ENCODE results near the gene HERPUD1.
"Not testable (repeated sequence)": the region's sequence is repeated elsewhere in the genome, so short reads cannot be mapped to it uniquely, and the experiment has no call there.

Gene HERPUD1

GRCh38 chr16:56981729-56982271 is 49.9 kb downstream of the HERPUD1 start:
- no peak for DNase-seq (ENCODE audit: low read depth)
- H3K4me3 ChIP-seq (ENCODE audit: low read depth, low read length), result no peak overlapping the region
- TF ChIP-seq, protein P1, sequence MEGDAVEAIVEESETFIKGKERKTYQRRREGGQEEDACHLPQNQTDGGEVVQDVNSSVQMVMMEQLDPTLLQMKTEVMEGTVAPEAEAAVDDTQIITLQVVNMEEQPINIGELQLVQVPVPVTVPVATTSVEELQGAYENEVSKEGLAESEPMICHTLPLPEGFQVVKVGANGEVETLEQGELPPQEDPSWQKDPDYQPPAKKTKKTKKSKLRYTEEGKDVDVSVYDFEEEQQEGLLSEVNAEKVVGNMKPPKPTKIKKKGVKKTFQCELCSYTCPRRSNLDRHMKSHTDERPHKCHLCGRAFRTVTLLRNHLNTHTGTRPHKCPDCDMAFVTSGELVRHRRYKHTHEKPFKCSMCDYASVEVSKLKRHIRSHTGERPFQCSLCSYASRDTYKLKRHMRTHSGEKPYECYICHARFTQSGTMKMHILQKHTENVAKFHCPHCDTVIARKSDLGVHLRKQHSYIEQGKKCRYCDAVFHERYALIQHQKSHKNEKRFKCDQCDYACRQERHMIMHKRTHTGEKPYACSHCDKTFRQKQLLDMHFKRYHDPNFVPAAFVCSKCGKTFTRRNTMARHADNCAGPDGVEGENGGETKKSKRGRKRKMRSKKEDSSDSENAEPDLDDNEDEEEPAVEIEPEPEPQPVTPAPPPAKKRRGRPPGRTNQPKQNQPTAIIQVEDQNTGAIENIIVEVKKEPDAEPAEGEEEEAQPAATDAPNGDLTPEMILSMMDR (IDR thresholded peaks at IDR 0.05; ENCODE audit: low read depth, low read length, missing control alignments), result no peak

- TF ChIP-seq, protein P1 (IDR thresholded peaks at IDR 0.05; ENCODE audit: low read depth, low read length, missing control alignments), result no peak
- no peak for DNase-seq (ENCODE audit: low read depth)
- H3K4me3 ChIP-seq (ENCODE audit: low read depth, low read length), result no peak overlapping the region
Measured at GRCh38 chr16:56982695-56983094, 50.8 kb downstream of the HERPUD1 start.

DNA sequence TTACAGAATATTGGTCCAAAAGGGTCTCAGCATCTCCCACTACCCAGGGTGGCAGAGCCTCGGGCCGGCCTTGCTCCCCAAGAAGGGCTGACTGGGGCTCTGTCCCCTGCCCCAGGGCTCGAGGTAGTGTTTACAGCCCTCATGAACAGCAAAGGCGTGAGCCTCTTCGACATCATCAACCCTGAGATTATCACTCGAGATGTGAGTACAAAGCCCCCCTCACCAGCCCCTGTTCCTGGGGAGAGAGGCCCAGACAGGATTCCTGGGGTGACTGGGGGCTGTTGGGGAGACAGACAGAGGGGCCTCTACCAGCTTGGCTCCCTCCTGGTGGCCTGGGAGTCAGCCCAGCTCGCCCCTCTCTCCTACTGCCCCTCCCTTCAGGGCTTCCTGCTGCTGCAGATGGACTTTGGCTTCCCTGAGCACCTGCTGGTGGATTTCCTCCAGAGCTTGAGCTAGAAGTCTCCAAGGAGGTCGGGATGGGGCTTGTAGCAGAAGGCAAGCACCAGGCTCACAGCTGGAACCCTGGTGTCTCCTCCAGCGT is 51.3 kb downstream of the HERPUD1 start:
- TF ChIP-seq, protein P1 (IDR thresholded peaks at IDR 0.05; ENCODE audit: low read depth, low read length, missing control alignments), result no peak
- H3K4me3 ChIP-seq (ENCODE audit: low read depth, low read length), result no peak overlapping the region
- DNase-seq (ENCODE audit: low read depth), result no peak

DNA sequence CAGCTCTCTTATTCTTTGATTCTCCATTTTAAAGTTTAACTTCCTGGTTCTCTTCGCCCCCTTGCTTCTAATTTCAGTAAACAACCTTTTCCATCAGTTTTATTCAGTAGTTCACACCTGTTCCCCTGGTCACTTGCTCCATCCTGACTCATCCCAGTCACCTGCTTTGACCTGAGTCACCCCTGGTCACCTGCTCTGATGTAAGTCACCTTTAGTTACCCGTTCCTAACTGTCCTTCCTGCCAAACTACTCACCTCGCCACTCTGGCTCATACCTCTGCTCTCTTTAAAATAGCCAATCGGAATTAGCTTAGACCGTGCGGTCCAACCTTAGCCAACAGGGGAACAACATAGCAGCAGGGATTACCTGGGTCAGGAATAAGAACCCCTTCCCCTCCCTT is 52.7 kb downstream of the HERPUD1 start:
- TF ChIP-seq, protein P1 (IDR thresholded peaks at IDR 0.05; ENCODE audit: low read depth, low read length, missing control alignments), result no peak
- no peak overlapping the region for H3K4me3 ChIP-seq (ENCODE audit: low read depth, low read length)
- DNase-seq (ENCODE audit: low read depth), result no peak

GRCh38 chr16:56985288-56985961 is 53.5 kb downstream of the HERPUD1 start:
- TF ChIP-seq, protein P1 (IDR thresholded peaks at IDR 0.05; ENCODE audit: low read depth, low read length, missing control alignments), result no peak
- no peak for DNase-seq (ENCODE audit: low read depth)
- H3K4me3 ChIP-seq (ENCODE audit: low read depth, low read length), result no peak overlapping the region

- H3K4me3 ChIP-seq (ENCODE audit: low read depth, low read length), result no peak overlapping the region
- TF ChIP-seq, protein P1 (IDR thresholded peaks at IDR 0.05; ENCODE audit: low read depth, low read length, missing control alignments), result no peak
- no peak for DNase-seq (ENCODE audit: low read depth)
Measured at GRCh38 chr16:56985962-56986360, 54.0 kb downstream of the HERPUD1 start.

DNA sequence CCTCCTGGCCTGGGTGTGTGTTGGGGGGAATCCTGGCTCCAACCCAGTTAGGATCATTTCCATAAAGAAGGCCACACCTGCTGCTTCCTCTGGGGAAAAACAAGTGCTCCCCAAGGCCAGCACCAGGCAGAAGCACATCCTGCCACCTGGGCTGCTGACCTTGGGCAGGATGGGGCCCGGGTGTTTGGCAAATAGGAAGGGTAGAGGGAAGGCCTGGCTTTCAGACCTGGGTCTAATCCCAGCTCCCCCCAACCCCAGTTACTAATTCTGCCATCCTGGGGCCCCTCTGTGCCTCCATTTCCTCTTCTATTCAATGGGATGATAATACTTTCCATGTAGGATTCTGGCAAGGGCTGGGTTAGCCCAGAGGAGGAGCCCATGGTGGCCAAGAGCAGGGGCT is 54.4 kb downstream of the HERPUD1 start:
- TF ChIP-seq, protein P1 (IDR thresholded peaks at IDR 0.05; ENCODE audit: low read depth, low read length, missing control alignments), result no peak

DNA sequence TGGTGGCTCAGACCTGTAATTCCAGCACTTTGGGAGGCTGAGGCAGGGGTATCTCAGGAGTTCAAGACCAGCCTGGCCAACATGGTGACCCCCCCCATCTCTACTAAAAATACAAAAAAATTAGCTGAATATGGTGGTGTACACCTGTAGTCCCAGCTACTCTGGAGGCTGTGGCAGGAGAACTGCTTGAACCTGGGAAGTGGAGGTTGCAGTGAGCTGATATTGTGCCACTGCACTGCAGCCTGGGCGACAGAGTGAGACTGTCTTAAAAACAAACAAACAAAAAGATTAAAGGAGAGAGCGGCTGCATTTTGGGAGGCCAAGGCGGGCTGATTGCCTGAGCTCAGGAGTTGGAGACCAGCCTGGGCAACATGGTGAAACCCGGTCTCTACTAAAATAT is 55.0 kb downstream of the HERPUD1 start:
- not testable (repeated sequence) for DNase-seq (ENCODE audit: low read depth); H3K4me3 ChIP-seq (ENCODE audit: low read depth, low read length)

More for the DNA sequence above, 54.4 kb downstream of the HERPUD1 start:
- DNase-seq (ENCODE audit: low read depth), result no peak
- no peak overlapping the region for H3K4me3 ChIP-seq (ENCODE audit: low read depth, low read length)
